K562 (cell line): ENCODE results near the gene ANKRD6. TPM values are rescaled to one million over a fixed set of nuclear protein-coding genes. Genes with fewer than 3 reads are reported as not detected.

Source experiments
- ATAC-seq: fragments of 200-7000 bp; cut with Tn5 transposase; 3 replicates; pipeline ENCODE4 v1.9.1; 2020; ENCODE audit warnings: moderate library complexity
- BruUV-seq: library from RNA; stranded (reverse); fragments of 400-500 nt; replicated peaks from 2 replicates; lab custom pipeline; 2021; lab: Mats Ljungman, UMichigan
- CTCF ChIA-PET: fragments of 300-600 bp; formaldehyde crosslinking; extraction: SDS; loops from one replicate; lab custom pipeline; 2021; ENCODE audit warnings: low intra/inter-chr PET ratio; lab: Yijun Ruan, JAX
- POLR2A ChIA-PET: fragments of 300-600, 350-650 bp; sonication (Branson Sonifier 250); formaldehyde crosslinking; extraction: SDS; loops from one replicate; lab custom pipeline; 2021; ENCODE audit warnings: antibody characterized with exemption, inconsistent platforms; lab: Yijun Ruan, JAX
- DNase-seq, 4 experiments: peaks; one replicate each; pipeline versions ENCODE4 v3.0.0 to v3.0.0-alpha.2; 2011 to 2018; ENCODE audit warnings: low spot score in 3 of 4, mixed read lengths in 3 of 4; ENCODE audit errors: extremely low read depth in 1 of 4
- FAIRE-seq: peaks from 2 replicates; lab custom pipeline; 2011; peaks lifted over from hg19 to GRCh38; lab: Jason Lieb, UNC
- H2AFZ ChIP-seq: 2 replicates; pipeline ENCODE4 v1.6.0; 2011; ENCODE audit warnings: low read depth, low read length, control low read depth, inconsistent platforms
- H3K27ac ChIP-seq: fragments of 200-600 bp; 3 replicates; pipeline ENCODE4 v1.8.0; 2011; ENCODE audit warnings: low read depth, mild to moderate bottlenecking, control low read depth, inconsistent platforms, low read length, moderate library complexity, mixed read lengths; ENCODE audit errors: extremely low read depth
- H3K27me3 ChIP-seq, 2 experiments: fragments of 300-600 bp in 1 of 2; 2 replicates in 1 of 2; 3 replicates in 1 of 2; pipeline versions ENCODE4 v1.6.0 to v1.8.0; 2011; ENCODE audit warnings: inconsistent platforms in 2 of 2, low read length in 2 of 2, mild to moderate bottlenecking in 1 of 2, mixed read lengths in 1 of 2, moderate library complexity in 1 of 2; ENCODE audit not compliant: control insufficient read depth in 2 of 2, insufficient read depth in 2 of 2
- H3K36me3 ChIP-seq: fragments of 300-600 bp; 3 replicates; pipeline ENCODE4 v1.8.0; 2011; ENCODE audit warnings: mild to moderate bottlenecking, low read length, inconsistent platforms; ENCODE audit not compliant: control insufficient read depth, insufficient read depth
- H3K4me1 ChIP-seq, 2 experiments: fragments of 200-600 bp in 1 of 2; replicated peaks in 1 of 2; 2 replicates in 1 of 2; 3 replicates in 1 of 2; pipeline versions ENCODE4 v1.5.1 to v1.8.0; 2011; ENCODE audit warnings: inconsistent platforms in 2 of 2, low read length in 2 of 2, mild to moderate bottlenecking in 1 of 2, mixed read lengths in 1 of 2, moderate library complexity in 1 of 2; ENCODE audit not compliant: control insufficient read depth in 2 of 2, insufficient read depth in 2 of 2
- H3K4me2 ChIP-seq: 2 replicates; pipeline ENCODE4 v1.6.1; 2011; ENCODE audit warnings: low read length, control low read depth, inconsistent platforms, mixed read lengths; ENCODE audit not compliant: insufficient read depth
- H3K4me3 ChIP-seq: fragments of 200-600 bp; sonication (generic), shearing (Covaris generic); 2 replicates; pipeline ENCODE4 v1.5.1; 2016; ENCODE audit warnings: control low read depth, inconsistent platforms
- H3K79me2 ChIP-seq: fragments of 200-600 bp; 3 replicates; pipeline ENCODE4 v1.8.0; 2011; ENCODE audit warnings: low read length, inconsistent platforms; ENCODE audit not compliant: control insufficient read depth, insufficient read depth
- H3K9ac ChIP-seq, 2 experiments: 2 replicates each; pipeline versions ENCODE4 v1.6.0 to v1.6.1; 2011; ENCODE audit warnings: low read depth in 2 of 2, low read length in 2 of 2, control low read depth in 1 of 2, inconsistent platforms in 1 of 2, mild to moderate bottlenecking in 1 of 2, mixed read lengths in 1 of 2; ENCODE audit not compliant: insufficient read depth in 1 of 2
- H3K9me1 ChIP-seq: one replicate; pipeline ENCODE4 v1.6.0; 2011; ENCODE audit warnings: inconsistent platforms, mild to moderate bottlenecking, low read length, moderate library complexity; ENCODE audit not compliant: control insufficient read depth, insufficient read depth
- H3K9me3 ChIP-seq: replicated peaks from 2 replicates; pipeline ENCODE4 v1.5.1; 2011; ENCODE audit warnings: low read depth, low read length, inconsistent platforms; ENCODE audit not compliant: control insufficient read depth, insufficient read depth
- H4K20me1 ChIP-seq: replicated peaks from 2 replicates; pipeline ENCODE4 v1.6.1; 2011; ENCODE audit warnings: low read length, inconsistent platforms, mixed read lengths; ENCODE audit not compliant: control insufficient read depth, insufficient read depth
- HMBOX1 ChIP-seq: sonication (generic); IDR thresholded peaks from 2 replicates; pipeline ENCODE4 v1.6.1; 2016
- HOXB6 ChIP-seq: fragments of 250-450 bp; sonication (Bioruptor Pico); IDR thresholded peaks from 2 replicates; pipeline ENCODE4 v1.5.1; 2022; ENCODE audit warnings: mild to moderate bottlenecking, borderline replicate concordance
- L3MBTL2 ChIP-seq: fragments of 450-650 bp; IDR thresholded peaks from 2 replicates; pipeline ENCODE4 v1.6.1; 2016; ENCODE audit warnings: mild to moderate bottlenecking, moderate library complexity
- MAFF ChIP-seq: IDR thresholded peaks from 2 replicates; pipeline ENCODE4 v1.6.1; 2012; ENCODE audit warnings: low read length, improper control_type of control experiment
- MAFG ChIP-seq: fragments of 450-650 bp; conservative IDR thresholded peaks from 2 replicates; pipeline ENCODE4 v1.6.1; 2016; ENCODE audit warnings: missing genetic modification characterization, missing compliant biosample characterization
- MCM3 ChIP-seq: fragments of 450-650 bp; IDR thresholded peaks from 2 replicates; pipeline ENCODE4 v1.6.1; 2016
- MEIS2 ChIP-seq: fragments of 450-650 bp; IDR thresholded peaks from 2 replicates; pipeline ENCODE4 v1.6.1; 2014; ENCODE audit warnings: mild to moderate bottlenecking; ENCODE audit not compliant: partially characterized antibody
- NFIC ChIP-seq: fragments of 450-650 bp; IDR thresholded peaks from 2 replicates; pipeline ENCODE4 v1.6.1; 2017; ENCODE audit warnings: mild to moderate bottlenecking, inconsistent platforms
- NR4A1 ChIP-seq, 2 experiments: fragments of 250-450 bp in 1 of 2; fragments of 450-650 bp in 1 of 2; sonication (Bioruptor Pico) in 1 of 2; IDR thresholded peaks; 2 replicates each; pipeline versions ENCODE4 v1.4.0 to v1.6.1; 2016 to 2020; ENCODE audit warnings: mild to moderate bottlenecking in 2 of 2, missing compliant biosample characterization in 1 of 2, missing genetic modification characterization in 1 of 2, moderate library complexity in 1 of 2
- STAT5A ChIP-seq: IDR thresholded peaks from 2 replicates; pipeline ENCODE4 v1.6.1; 2012; ENCODE audit warnings: low read length, inconsistent platforms, borderline replicate concordance
- TAF9B ChIP-seq: fragments of 450-650 bp; IDR thresholded peaks from 2 replicates; pipeline ENCODE4 v1.6.1; 2018; ENCODE audit warnings: mild to moderate bottlenecking; ENCODE audit not compliant: partially characterized antibody
- TFE3 ChIP-seq: fragments of 450-650 bp; formaldehyde crosslinking; IDR thresholded peaks from 2 replicates; pipeline ENCODE4 v1.4.0; 2020; ENCODE audit warnings: mild to moderate bottlenecking, mixed read lengths
- TOE1 ChIP-seq, 2 experiments: fragments of 450-650 bp in 1 of 2; sonication (generic) in 1 of 2; formaldehyde crosslinking in 1 of 2; IDR thresholded peaks; 2 replicates each; pipeline versions ENCODE4 v1.7.1 to v1.8.0; 2016 to 2022; ENCODE audit warnings: borderline replicate concordance in 2 of 2, mild to moderate bottlenecking in 2 of 2, antibody characterized with exemption in 1 of 2, inconsistent platforms in 1 of 2, low read depth in 1 of 2, missing genetic modification reagents in 1 of 2, moderate library complexity in 1 of 2
- WGBS: fragments of 100-300 bp; shearing (Covaris generic); methylation state at CpG from one replicate; pipeline ENCODE4 v1.1.6; 2016; ENCODE audit warnings: low coverage, mixed read lengths; ENCODE audit not compliant: insufficient coverage; ENCODE audit errors: missing lambda C conversion rate; 5-methylcytosine and 5-hydroxymethylcytosine counted together
- in situ Hi-C: fragments of 300-500 bp; cut with MboI; formaldehyde crosslinking; loops from 4 replicates; pipeline ENCODE4 v1.15.0; 2018; ENCODE audit warnings: inconsistent platforms, mixed read lengths
- intact Hi-C: fragments of 100-400 bp; cut with micrococcal nuclease; formaldehyde crosslinking; loops from 2 replicates; pipeline ENCODE4 v1.14.2; 2022
- polyA plus RNA-seq, 8 experiments: library from polyadenylated mRNA; depleted of rRNA in 4 of 8; stranded (reverse) in 5 of 8; unstranded in 3 of 8; fragments of >200 nt; fragmentation: Nextera tagmentation in 2 of 8; fragmentation: Illumina TruSeq in 1 of 8; extraction: Ambion mirVana in 2 of 8; extraction: Trizol in 1 of 8; gene quantifications; 2 replicates each; pipeline versions ENCODE4 v1.2.1 to v1.2.3, GENCODE V29; 2011 to 2014; ENCODE audit warnings: inconsistent platforms in 1 of 8, missing spikeins in 1 of 8
- total RNA-seq, 7 experiments: library from RNA; depleted of rRNA in 6 of 7; stranded (reverse); fragments of >200 nt in 6 of 7; fragmentation: Illumina TruSeq in 2 of 7; extraction: Trizol in 2 of 7; gene quantifications; 2 replicates each; pipeline versions ENCODE4 v1.2.1 to v1.2.3, GENCODE V29; 2011 to 2021; ENCODE audit warnings: low replicate concordance in 1 of 7
- TF ChIP-seq, protein P1 (sequence below), 2 experiments: IDR thresholded peaks in 1 of 2; conservative IDR thresholded peaks in 1 of 2; 2 replicates each; pipeline ENCODE4 v1.6.1; 2016; ENCODE audit warnings: low read depth in 2 of 2, mild to moderate bottlenecking in 1 of 2, missing compliant biosample characterization in 1 of 2, missing genetic modification characterization in 1 of 2, moderate library complexity in 1 of 2
- TF ChIP-seq, protein P2 (sequence below): fragments of 450-650 bp; IDR thresholded peaks from 2 replicates; pipeline ENCODE4 v1.6.1; 2016; ENCODE audit warnings: low read depth, mild to moderate bottlenecking, moderate library complexity

Gene ANKRD6
- total and polyA plus RNA-seq, 9 of the 15 experiments (the other 6 are each of a cell fraction or from before 2014, with no cell fraction given): 0.04 to 0.22 (median 0.08) TPM; not detected in 4

DNA sequence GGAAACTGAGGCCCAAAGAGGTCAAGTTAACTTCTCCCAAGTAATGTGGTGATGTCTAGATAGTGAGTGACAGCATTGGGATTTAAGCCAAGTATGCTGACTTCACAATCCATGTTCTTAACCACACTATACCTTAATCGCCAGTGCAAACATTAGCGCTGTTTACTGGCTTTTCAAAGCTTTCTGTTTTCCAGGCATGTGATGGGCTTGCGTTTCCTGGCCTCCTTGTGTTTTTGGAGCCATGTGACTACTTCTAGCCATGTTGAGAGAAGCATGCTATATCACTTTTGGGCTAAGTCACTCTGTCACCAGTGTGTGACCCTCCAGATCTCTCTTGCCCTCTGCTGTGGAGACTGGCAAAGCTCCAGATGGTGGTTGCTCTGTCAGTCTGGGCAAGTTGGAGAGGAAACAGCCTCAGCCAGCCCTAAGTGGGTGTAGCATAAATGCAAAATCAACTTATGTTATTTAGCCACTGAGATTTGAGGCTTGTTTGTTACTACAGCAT lies 76.9 kb downstream of the ANKRD6 start:
- Histone ChIP-seq H3K4me1 (peaks cover 0 to 4% of the 10 kb centered on the region in 2 experiments; a peak in 1 of 5 replicates), H3K4me3 (no peak overlapping the region), H4K20me1 (0 out of 2 replicates have a peak, but pooled peaks cover 4% of the 10 kb centered on the region), H3K27ac (no peak overlapping the region), H3K36me3 (no peaks in the 10 kb centered on the region), H3K9me1 (no peaks in the 10 kb centered on the region), H3K9me3 (no peaks in the 10 kb centered on the region), H3K27me3 (peaks cover 4 to 33% of the 10 kb centered on the region in 2 experiments; a peak in 4 of 5 replicates), H3K9ac (no peak overlapping the region), H3K79me2 (no peaks in the 10 kb centered on the region), H2AFZ (no peak overlapping the region), H3K4me2 (no peak overlapping the region)
- in situ Hi-C loops (no loop called here), intact Hi-C loops (no loop called here)
- DNase-seq (peak; percentile 10 to 15 (median 14)), ATAC-seq (peak; percentile 57; the same call in 2 of the 3 replicates), FAIRE-seq (peak; percentile 68)
- ChIA-PET CTCF (interaction anchor here (0.5 kb wide), 1 partner anchor 88 kb away, joined by 3 read pairs; no protein-coding TSS in a partner anchor), POLR2A (interaction anchor here (1.0 to 1.5 kb wide), 2 partner anchors 12 to 16 kb away, joined by 3 read pairs; no protein-coding TSS in a partner anchor)
- no TSS peak for BruUV-seq
- 0% methylated on average over 3 of the region's 3 CpGs for WGBS
- TF ChIP-seq TAF9B (no peak), NR4A1 (CRISPR knock-in tag; IDR thresholded peaks at IDR 0.05) (no peak), NR4A1 (tag; IDR thresholded peaks at IDR 0.05) (peak; percentile 48; the same call in 1 of the 2 replicates), MAFF (peak; percentile 1; the same call in 1 of the 2 replicates), HMBOX1 (peak; percentile 62), MCM3 (no peak), TOE1 (IDR thresholded peaks at IDR 0.05; ENCODE audit: borderline replicate concordance) (no peak), TOE1 (CRISPR knock-in tag; IDR thresholded peaks at IDR 0.05; ENCODE audit: borderline replicate concordance, low read depth) (no peak), STAT5A (no peak), HOXB6 (no peak), MAFG (tag) (peak; percentile 67), NFIC (peak; percentile 66), MEIS2 (peak; percentile 89), TFE3 (peak; percentile 38; the same call in 1 of the 2 replicates), L3MBTL2 (peak; percentile 69)
- TF ChIP-seq, protein P1, sequence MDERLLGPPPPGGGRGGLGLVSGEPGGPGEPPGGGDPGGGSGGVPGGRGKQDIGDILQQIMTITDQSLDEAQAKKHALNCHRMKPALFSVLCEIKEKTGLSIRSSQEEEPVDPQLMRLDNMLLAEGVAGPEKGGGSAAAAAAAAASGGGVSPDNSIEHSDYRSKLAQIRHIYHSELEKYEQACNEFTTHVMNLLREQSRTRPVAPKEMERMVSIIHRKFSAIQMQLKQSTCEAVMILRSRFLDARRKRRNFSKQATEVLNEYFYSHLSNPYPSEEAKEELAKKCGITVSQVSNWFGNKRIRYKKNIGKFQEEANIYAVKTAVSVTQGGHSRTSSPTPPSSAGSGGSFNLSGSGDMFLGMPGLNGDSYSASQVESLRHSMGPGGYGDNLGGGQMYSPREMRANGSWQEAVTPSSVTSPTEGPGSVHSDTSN (CRISPR knock-in tag; IDR thresholded peaks at IDR 0.05; ENCODE audit: low read depth): peak; percentile 35; the same call in 1 of the 2 replicates
- TF ChIP-seq, protein P1 (tag; conservative IDR thresholded peaks at IDR 0.05; ENCODE audit: low read depth): peak; percentile 80
- TF ChIP-seq, protein P2, sequence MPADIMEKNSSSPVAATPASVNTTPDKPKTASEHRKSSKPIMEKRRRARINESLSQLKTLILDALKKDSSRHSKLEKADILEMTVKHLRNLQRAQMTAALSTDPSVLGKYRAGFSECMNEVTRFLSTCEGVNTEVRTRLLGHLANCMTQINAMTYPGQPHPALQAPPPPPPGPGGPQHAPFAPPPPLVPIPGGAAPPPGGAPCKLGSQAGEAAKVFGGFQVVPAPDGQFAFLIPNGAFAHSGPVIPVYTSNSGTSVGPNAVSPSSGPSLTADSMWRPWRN: no peak
